Esophagus muscularis mucosa (tissue), 4 donors: ENCODE data around the gene FAM151B. TPM values are rescaled to one million over a fixed set of nuclear protein-coding genes. Genes with fewer than 3 reads are reported as not detected.

Source experiments
- DNase-seq: peaks from one replicate; pipeline ENCODE4 v3.0.0-alpha.2; 2017; ENCODE audit errors: extremely low spot score
- H3K27ac ChIP-seq, 4 donors: fragments of 200-600 bp; sonication (generic); replicated peaks in 1 of 4; 1 replicate in 3 of 4; 2 replicates in 1 of 4; pipeline ENCODE4 v1.5.1; 2016 to 2019; ENCODE audit warnings: mild to moderate bottlenecking in 1 of 4
- H3K27me3 ChIP-seq, 4 donors: fragments of 200-600 bp; sonication (generic); one replicate each; pipeline versions ENCODE4 v1.5.1 to v1.6.0; 2016 to 2019
- H3K36me3 ChIP-seq, 4 donors: fragments of 200-600 bp; sonication (generic); one replicate each; pipeline ENCODE4 v1.5.1; 2016 to 2019
- H3K4me1 ChIP-seq, 4 donors: fragments of 200-600 bp; sonication (generic); one replicate each; pipeline ENCODE4 v1.5.1; 2016 to 2019
- H3K4me3 ChIP-seq, 4 donors: fragments of 200-600 bp; sonication (generic); 1 replicate in 2 of 4; 2 replicates in 2 of 4; pipeline ENCODE4 v1.5.1; 2016 to 2019; ENCODE audit warnings: mild to moderate bottlenecking in 4 of 4, moderate library complexity in 1 of 4
- H3K9me3 ChIP-seq, 4 donors: fragments of 200-600 bp; sonication (generic); 1 replicate in 3 of 4; 2 replicates in 1 of 4; pipeline ENCODE4 v1.5.1; 2016 to 2019
- EP300 ChIP-seq: sonication (generic); formaldehyde crosslinking; IDR thresholded peaks from one replicate; pipeline ENCODE4 v1.6.1; 2017; ENCODE audit warnings: antibody characterized with exemption
- POLR2A ChIP-seq: fragments of 450-650 bp; IDR thresholded peaks from one replicate; pipeline ENCODE4 v1.6.1; 2017; ENCODE audit warnings: antibody characterized with exemption, moderate library complexity, mild to moderate bottlenecking, low read depth
- POLR2AphosphoS5 ChIP-seq, 2 donors: sonication (generic); formaldehyde crosslinking; IDR thresholded peaks; one replicate each; pipeline ENCODE4 v1.6.1; 2017; ENCODE audit warnings: antibody characterized with exemption in 2 of 2
- WGBS: methylation state at CpG from one replicate; pipeline ENCODE4 v1.1.5; 2018; 5-methylcytosine and 5-hydroxymethylcytosine counted together
- intact Hi-C: fragments of 100-400 bp; cut with DNase I; formaldehyde crosslinking; loops from one replicate; pipeline ENCODE4 v1.15.1; 2023
- total RNA-seq, 4 donors: library from RNA; depleted of rRNA; stranded (reverse); fragments of >200 nt; gene quantifications; one replicate each; pipeline versions ENCODE4 v1.1.0 to v1.2.1, GENCODE V29; 2016
- TF ChIP-seq, protein P1 (sequence below), 3 experiments: fragments of 200-600 bp in 2 of 3; fragments of 450-650 bp in 1 of 3; sonication (generic) in 2 of 3; IDR thresholded peaks; one replicate each; pipeline ENCODE4 v1.5.1; 2017 to 2019; ENCODE audit warnings: antibody characterized with exemption in 3 of 3, mild to moderate bottlenecking in 2 of 3, moderate library complexity in 1 of 3

Gene FAM151B
- total RNA-seq, 4 donors from 2014 or later, result 1.6 to 2.6 (median 2.2) TPM

DNA sequence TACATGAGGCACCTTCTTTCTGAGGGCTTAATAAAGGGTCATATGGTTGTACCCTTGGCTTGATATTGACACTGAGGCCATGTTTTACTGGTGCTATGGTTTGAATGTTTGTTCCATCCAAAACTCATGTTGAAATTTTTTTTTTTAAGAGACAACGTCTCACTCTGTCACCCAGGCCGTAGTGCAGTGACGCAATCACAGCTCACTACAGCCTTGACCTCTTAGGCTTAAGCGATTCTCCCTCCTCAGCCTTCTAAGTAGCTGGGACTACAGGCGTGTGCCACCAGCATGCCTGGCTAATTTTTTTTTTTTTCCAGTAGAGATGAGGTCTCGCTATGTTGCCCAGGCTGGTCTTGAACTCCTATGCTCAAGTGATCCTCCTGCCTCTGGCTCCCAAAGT, 20.9 kb downstream of the FAM151B start:
- Histone ChIP-seq H3K4me1 (no peaks in the 10 kb centered on the region), H3K9me3 (no peaks in the 10 kb centered on the region), H3K4me3 (no peak overlapping the region), H3K27me3 (no peaks in the 10 kb centered on the region), H3K27ac (no peak overlapping the region), H3K36me3 (no peaks in the 10 kb centered on the region)
- 88% methylated on average over 6 of the region's 6 CpGs for WGBS
- no peak for DNase-seq
- TF ChIP-seq, protein P1, sequence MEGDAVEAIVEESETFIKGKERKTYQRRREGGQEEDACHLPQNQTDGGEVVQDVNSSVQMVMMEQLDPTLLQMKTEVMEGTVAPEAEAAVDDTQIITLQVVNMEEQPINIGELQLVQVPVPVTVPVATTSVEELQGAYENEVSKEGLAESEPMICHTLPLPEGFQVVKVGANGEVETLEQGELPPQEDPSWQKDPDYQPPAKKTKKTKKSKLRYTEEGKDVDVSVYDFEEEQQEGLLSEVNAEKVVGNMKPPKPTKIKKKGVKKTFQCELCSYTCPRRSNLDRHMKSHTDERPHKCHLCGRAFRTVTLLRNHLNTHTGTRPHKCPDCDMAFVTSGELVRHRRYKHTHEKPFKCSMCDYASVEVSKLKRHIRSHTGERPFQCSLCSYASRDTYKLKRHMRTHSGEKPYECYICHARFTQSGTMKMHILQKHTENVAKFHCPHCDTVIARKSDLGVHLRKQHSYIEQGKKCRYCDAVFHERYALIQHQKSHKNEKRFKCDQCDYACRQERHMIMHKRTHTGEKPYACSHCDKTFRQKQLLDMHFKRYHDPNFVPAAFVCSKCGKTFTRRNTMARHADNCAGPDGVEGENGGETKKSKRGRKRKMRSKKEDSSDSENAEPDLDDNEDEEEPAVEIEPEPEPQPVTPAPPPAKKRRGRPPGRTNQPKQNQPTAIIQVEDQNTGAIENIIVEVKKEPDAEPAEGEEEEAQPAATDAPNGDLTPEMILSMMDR (IDR thresholded peaks at IDR 0.05), result no peak
- TF ChIP-seq EP300, result no peak
- TF ChIP-seq POLR2AphosphoS5 (IDR thresholded peaks at IDR 0.05), result no peak
- no peak for TF ChIP-seq POLR2A
- intact Hi-C loops, result no loop called here

DNA sequence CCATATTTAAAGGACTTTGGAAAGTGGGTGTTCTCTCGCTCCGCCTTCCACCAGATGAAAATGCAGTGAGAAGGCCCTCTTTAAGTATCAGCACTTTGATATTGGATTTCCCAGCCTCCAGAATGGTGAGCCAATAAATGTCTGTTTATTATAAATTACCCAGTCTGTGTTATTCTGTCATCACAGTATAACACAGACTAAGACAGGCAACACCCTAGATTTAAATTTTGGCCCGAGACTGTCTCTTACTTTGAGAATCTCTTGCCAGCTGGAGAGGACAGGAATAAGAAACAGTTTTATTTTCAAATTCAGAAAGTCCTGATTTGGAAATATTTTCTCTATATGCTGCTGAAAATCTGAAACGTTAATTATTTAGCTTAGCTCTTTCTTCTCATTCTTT, 21.5 kb downstream of the FAM151B start:
- Histone ChIP-seq H3K9me3 (no peaks in the 10 kb centered on the region), H3K27ac (no peak overlapping the region), H3K36me3 (no peaks in the 10 kb centered on the region), H3K27me3 (no peaks in the 10 kb centered on the region), H3K4me3 (no peak overlapping the region), H3K4me1 (no peaks in the 10 kb centered on the region)
- 86% methylated on average over 4 of the region's 4 CpGs for WGBS
- no peak for DNase-seq
- TF ChIP-seq POLR2AphosphoS5 (IDR thresholded peaks at IDR 0.05) (no peak), EP300 (no peak)
- TF ChIP-seq, protein P1 (IDR thresholded peaks at IDR 0.05), result no peak
- intact Hi-C loops, result no loop called here

DNA sequence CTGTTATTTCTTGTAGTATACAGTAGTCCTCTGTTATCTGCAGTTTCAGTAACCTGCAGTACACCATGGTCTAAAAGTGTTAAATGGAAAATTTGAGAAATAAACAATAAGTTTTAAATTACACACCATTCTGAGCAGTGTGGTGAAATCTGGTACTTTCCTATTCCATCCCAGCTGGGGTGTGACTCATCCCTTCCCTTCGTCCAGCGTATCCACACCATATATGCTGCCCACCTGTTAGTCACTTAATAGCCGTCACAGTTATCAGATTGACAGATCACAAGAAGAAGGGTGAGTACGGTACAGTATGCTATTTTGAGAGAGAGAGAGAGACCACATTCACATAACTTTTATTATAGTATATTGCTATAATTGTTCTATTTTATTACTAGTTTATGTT, 28.9 kb downstream of the FAM151B start:
- Histone ChIP-seq H3K27me3 (no peaks in the 10 kb centered on the region), H3K36me3 (peaks cover 0 to 8% (median 0%) of the 10 kb centered on the region in 4 donors), H3K4me1 (no peaks in the 10 kb centered on the region), H3K4me3 (no peak overlapping the region), H3K27ac (no peak overlapping the region), H3K9me3 (no peaks in the 10 kb centered on the region)
- intact Hi-C loops, result no loop called here
- 60% methylated on average over 4 of the region's 4 CpGs for WGBS
- no peak for DNase-seq
- TF ChIP-seq EP300, result no peak
- no peak for TF ChIP-seq POLR2A
- TF ChIP-seq POLR2AphosphoS5 (IDR thresholded peaks at IDR 0.05), result no peak
- TF ChIP-seq, protein P1 (IDR thresholded peaks at IDR 0.05), result no peak

DNA sequence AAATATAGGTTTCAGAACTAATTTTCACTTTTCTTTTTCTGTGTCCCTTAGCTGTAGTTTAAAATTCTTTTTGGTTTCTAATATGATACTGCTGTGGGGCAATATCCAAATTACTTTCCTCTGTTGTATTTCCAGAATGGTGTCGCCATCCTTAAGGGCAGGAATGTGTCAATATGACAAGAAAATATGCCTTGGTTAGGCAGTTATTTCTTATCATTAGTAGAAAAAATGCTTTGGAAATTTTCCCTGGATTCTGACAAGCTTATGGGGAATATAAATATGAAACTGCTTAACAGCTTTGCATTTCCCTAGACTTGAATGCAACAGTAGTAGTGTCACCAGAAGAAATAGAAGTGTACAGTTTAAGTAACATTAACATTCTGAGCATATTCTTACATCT, 52.8 kb downstream of the FAM151B start:
- H3K27me3 ChIP-seq, result no peaks in the 10 kb centered on the region
- intact Hi-C loops, result no loop called here
- no peaks in the 10 kb centered on the region for H3K4me1 ChIP-seq
- peaks cover 0 to 4% (median 0%) of the 10 kb centered on the region in 4 donors for H3K9me3 ChIP-seq
- 94% methylated on average over 1 of the region's 1 CpG for WGBS
- TF ChIP-seq POLR2A (no peak), POLR2AphosphoS5 (IDR thresholded peaks at IDR 0.05) (no peak), EP300 (no peak)
- TF ChIP-seq, protein P1 (IDR thresholded peaks at IDR 0.05), result no peak
- H3K4me3 ChIP-seq, result no peak overlapping the region
- DNase-seq, result no peak
- no peak overlapping the region for H3K27ac ChIP-seq
- H3K36me3 ChIP-seq, result no peaks in the 10 kb centered on the region

DNA sequence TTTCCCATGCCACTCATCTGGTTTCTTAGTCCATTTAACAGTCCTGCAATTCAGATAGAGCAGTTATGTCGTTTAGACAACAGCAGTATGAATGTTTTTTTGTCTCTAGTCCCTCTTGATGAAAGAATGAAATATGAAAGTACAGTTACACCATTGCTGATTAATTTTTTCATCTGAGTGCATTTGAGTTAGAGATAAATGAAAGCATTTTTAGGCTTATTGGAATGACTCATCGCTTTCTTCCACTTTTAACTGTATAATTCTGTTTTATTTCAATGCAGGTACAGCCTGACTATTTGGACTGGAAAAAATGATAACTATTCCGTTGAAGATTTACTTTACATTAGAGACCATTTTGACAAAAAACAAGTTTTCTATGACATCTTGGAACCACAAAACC, 53.5 kb downstream of the FAM151B start:
- TF ChIP-seq POLR2AphosphoS5 (IDR thresholded peaks at IDR 0.05), result no peak
- TF ChIP-seq EP300, result no peak
- no peak for TF ChIP-seq POLR2A
- TF ChIP-seq, protein P1 (IDR thresholded peaks at IDR 0.05), result no peak
- Histone ChIP-seq H3K4me1 (no peaks in the 10 kb centered on the region), H3K27ac (no peak overlapping the region), H3K4me3 (no peak overlapping the region), H3K36me3 (no peaks in the 10 kb centered on the region), H3K27me3 (no peaks in the 10 kb centered on the region), H3K9me3 (no peaks in the 10 kb centered on the region)
- 63% methylated on average over 3 of the region's 3 CpGs for WGBS
- no peak for DNase-seq
- intact Hi-C loops, result no loop called here
